Sigmoid colon (tissue), 4 donors: Measurements from ENCODE around the gene SLC9C2.

Experiments
- CTCF ChIP-seq, 4 experiments: fragments of 450-650 bp in 3 of 4; fragments of 200-600 bp in 1 of 4; IDR thresholded peaks; one replicate each; pipeline ENCODE4 v1.5.1; 2016 to 2019; ENCODE audit warnings: antibody characterized with exemption in 4 of 4, mild to moderate bottlenecking in 3 of 4, moderate library complexity in 2 of 4
- EP300 ChIP-seq, 4 donors: sonication (generic); formaldehyde crosslinking; IDR thresholded peaks; one replicate each; pipeline ENCODE4 v1.6.1; 2017; ENCODE audit warnings: antibody characterized with exemption in 4 of 4
- POLR2AphosphoS5 ChIP-seq, 4 donors: sonication (generic); formaldehyde crosslinking; IDR thresholded peaks; one replicate each; pipeline ENCODE4 v1.6.1; 2017; ENCODE audit warnings: antibody characterized with exemption in 4 of 4

GRCh38 chr1:173453982-173454381, 148.9 kb downstream of the SLC9C2 start:
- no peak for TF ChIP-seq CTCF (IDR thresholded peaks at IDR 0.05)
- no peak for TF ChIP-seq POLR2AphosphoS5 (IDR thresholded peaks at IDR 0.05)
- TF ChIP-seq EP300 (IDR thresholded peaks at IDR 0.05): no peak
